K562 (cell line): ENCODE measurements around the gene MAP3K4. TPM values are rescaled to one million over a fixed set of nuclear protein-coding genes. Genes with fewer than 3 reads are reported as not detected.

Source experiments
- CBFB ChIP-seq: sonication (generic); formaldehyde crosslinking; IDR thresholded peaks from 2 replicates; pipeline ENCODE4 v1.4.0; 2020; ENCODE audit warnings: mild to moderate bottlenecking, missing genetic modification reagents
- HLTF ChIP-seq: fragments of 450-650 bp; IDR thresholded peaks from 2 replicates; pipeline ENCODE4 v1.6.1; 2016
- NR1H2 ChIP-seq: sonication (generic); formaldehyde crosslinking; IDR thresholded peaks from 2 replicates; pipeline ENCODE4 v1.4.0; 2020; ENCODE audit warnings: mild to moderate bottlenecking, missing genetic modification reagents
- PML ChIP-seq: IDR thresholded peaks from 2 replicates; pipeline ENCODE4 v1.6.1; 2012; ENCODE audit warnings: low read length, inconsistent platforms
- POLR2AphosphoS5 ChIP-seq: IDR thresholded peaks from 2 replicates; pipeline ENCODE4 v1.6.1; 2011; ENCODE audit warnings: mild to moderate bottlenecking, low read depth, low read length, moderate library complexity; ENCODE audit not compliant: control insufficient read depth, insufficient read depth
- PTRF ChIP-seq: fragments of 450-650 bp; IDR thresholded peaks from 2 replicates; pipeline ENCODE4 v1.6.1; 2016; ENCODE audit warnings: mild to moderate bottlenecking, missing genetic modification characterization, missing compliant biosample characterization
- SP1 ChIP-seq: sonication (generic); formaldehyde crosslinking; IDR thresholded peaks from 2 replicates; pipeline ENCODE4 v1.8.1; 2022; ENCODE audit warnings: mild to moderate bottlenecking, missing genetic modification reagents
- ZNF41 ChIP-seq: fragments of 250-450 bp; sonication (Bioruptor Pico); conservative IDR thresholded peaks from 2 replicates; pipeline ENCODE4 v1.4.0; 2020; ENCODE audit warnings: mild to moderate bottlenecking
- polyA plus RNA-seq, 8 experiments: library from polyadenylated mRNA; depleted of rRNA in 4 of 8; stranded (reverse) in 5 of 8; unstranded in 3 of 8; fragments of >200 nt; fragmentation: Nextera tagmentation in 2 of 8; fragmentation: Illumina TruSeq in 1 of 8; extraction: Ambion mirVana in 2 of 8; extraction: Trizol in 1 of 8; gene quantifications; 2 replicates each; pipeline versions ENCODE4 v1.2.1 to v1.2.3, GENCODE V29; 2011 to 2014; ENCODE audit warnings: inconsistent platforms in 1 of 8, missing spikeins in 1 of 8
- total RNA-seq, 7 experiments: library from RNA; depleted of rRNA in 6 of 7; stranded (reverse); fragments of >200 nt in 6 of 7; fragmentation: Illumina TruSeq in 2 of 7; extraction: Trizol in 2 of 7; gene quantifications; 2 replicates each; pipeline versions ENCODE4 v1.2.1 to v1.2.3, GENCODE V29; 2011 to 2021; ENCODE audit warnings: low replicate concordance in 1 of 7
- TF ChIP-seq, protein P1 (sequence below): fragments of 450-650 bp; IDR thresholded peaks from 2 replicates; pipeline ENCODE4 v1.6.1; 2016; ENCODE audit warnings: mild to moderate bottlenecking, moderate library complexity
- TF ChIP-seq, protein P2 (sequence below), 2 experiments: IDR thresholded peaks in 1 of 2; conservative IDR thresholded peaks in 1 of 2; 2 replicates each; pipeline ENCODE4 v1.6.1; 2016; ENCODE audit warnings: low read depth in 2 of 2, mild to moderate bottlenecking in 1 of 2, missing compliant biosample characterization in 1 of 2, missing genetic modification characterization in 1 of 2, moderate library complexity in 1 of 2
- TF ChIP-seq, protein P3 (sequence below): fragments of 150-350 bp; IDR thresholded peaks from 2 replicates; pipeline ENCODE4 v1.6.1; 2014; ENCODE audit warnings: low read depth, mild to moderate bottlenecking, low read length, borderline replicate concordance

Gene MAP3K4
- total and polyA plus RNA-seq, 9 of the 15 experiments (the other 6 are each of a cell fraction or from before 2014, with no cell fraction given) = 21.0 to 77.2 (median 48.9) TPM

DNA sequence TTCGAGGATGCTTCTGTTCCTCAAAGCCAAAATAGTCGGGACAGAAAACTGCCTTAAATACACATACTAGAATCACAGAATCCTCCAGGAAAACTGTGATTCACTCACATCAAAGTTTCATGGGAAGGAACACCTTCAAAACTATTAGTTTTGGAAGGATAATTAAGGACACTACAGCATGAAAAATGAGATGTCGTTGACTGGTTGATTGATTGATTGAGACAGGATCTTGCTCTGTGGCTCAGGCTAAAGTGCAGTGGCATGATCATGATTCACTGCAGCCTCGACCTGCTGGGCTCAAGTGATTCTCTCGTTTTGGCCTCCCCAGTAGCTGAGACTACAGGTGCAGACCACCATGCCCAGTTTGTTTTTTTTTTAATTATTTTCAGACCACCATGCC is 25.7 kb upstream of the MAP3K4 start (continued):
- TF ChIP-seq, protein P1, sequence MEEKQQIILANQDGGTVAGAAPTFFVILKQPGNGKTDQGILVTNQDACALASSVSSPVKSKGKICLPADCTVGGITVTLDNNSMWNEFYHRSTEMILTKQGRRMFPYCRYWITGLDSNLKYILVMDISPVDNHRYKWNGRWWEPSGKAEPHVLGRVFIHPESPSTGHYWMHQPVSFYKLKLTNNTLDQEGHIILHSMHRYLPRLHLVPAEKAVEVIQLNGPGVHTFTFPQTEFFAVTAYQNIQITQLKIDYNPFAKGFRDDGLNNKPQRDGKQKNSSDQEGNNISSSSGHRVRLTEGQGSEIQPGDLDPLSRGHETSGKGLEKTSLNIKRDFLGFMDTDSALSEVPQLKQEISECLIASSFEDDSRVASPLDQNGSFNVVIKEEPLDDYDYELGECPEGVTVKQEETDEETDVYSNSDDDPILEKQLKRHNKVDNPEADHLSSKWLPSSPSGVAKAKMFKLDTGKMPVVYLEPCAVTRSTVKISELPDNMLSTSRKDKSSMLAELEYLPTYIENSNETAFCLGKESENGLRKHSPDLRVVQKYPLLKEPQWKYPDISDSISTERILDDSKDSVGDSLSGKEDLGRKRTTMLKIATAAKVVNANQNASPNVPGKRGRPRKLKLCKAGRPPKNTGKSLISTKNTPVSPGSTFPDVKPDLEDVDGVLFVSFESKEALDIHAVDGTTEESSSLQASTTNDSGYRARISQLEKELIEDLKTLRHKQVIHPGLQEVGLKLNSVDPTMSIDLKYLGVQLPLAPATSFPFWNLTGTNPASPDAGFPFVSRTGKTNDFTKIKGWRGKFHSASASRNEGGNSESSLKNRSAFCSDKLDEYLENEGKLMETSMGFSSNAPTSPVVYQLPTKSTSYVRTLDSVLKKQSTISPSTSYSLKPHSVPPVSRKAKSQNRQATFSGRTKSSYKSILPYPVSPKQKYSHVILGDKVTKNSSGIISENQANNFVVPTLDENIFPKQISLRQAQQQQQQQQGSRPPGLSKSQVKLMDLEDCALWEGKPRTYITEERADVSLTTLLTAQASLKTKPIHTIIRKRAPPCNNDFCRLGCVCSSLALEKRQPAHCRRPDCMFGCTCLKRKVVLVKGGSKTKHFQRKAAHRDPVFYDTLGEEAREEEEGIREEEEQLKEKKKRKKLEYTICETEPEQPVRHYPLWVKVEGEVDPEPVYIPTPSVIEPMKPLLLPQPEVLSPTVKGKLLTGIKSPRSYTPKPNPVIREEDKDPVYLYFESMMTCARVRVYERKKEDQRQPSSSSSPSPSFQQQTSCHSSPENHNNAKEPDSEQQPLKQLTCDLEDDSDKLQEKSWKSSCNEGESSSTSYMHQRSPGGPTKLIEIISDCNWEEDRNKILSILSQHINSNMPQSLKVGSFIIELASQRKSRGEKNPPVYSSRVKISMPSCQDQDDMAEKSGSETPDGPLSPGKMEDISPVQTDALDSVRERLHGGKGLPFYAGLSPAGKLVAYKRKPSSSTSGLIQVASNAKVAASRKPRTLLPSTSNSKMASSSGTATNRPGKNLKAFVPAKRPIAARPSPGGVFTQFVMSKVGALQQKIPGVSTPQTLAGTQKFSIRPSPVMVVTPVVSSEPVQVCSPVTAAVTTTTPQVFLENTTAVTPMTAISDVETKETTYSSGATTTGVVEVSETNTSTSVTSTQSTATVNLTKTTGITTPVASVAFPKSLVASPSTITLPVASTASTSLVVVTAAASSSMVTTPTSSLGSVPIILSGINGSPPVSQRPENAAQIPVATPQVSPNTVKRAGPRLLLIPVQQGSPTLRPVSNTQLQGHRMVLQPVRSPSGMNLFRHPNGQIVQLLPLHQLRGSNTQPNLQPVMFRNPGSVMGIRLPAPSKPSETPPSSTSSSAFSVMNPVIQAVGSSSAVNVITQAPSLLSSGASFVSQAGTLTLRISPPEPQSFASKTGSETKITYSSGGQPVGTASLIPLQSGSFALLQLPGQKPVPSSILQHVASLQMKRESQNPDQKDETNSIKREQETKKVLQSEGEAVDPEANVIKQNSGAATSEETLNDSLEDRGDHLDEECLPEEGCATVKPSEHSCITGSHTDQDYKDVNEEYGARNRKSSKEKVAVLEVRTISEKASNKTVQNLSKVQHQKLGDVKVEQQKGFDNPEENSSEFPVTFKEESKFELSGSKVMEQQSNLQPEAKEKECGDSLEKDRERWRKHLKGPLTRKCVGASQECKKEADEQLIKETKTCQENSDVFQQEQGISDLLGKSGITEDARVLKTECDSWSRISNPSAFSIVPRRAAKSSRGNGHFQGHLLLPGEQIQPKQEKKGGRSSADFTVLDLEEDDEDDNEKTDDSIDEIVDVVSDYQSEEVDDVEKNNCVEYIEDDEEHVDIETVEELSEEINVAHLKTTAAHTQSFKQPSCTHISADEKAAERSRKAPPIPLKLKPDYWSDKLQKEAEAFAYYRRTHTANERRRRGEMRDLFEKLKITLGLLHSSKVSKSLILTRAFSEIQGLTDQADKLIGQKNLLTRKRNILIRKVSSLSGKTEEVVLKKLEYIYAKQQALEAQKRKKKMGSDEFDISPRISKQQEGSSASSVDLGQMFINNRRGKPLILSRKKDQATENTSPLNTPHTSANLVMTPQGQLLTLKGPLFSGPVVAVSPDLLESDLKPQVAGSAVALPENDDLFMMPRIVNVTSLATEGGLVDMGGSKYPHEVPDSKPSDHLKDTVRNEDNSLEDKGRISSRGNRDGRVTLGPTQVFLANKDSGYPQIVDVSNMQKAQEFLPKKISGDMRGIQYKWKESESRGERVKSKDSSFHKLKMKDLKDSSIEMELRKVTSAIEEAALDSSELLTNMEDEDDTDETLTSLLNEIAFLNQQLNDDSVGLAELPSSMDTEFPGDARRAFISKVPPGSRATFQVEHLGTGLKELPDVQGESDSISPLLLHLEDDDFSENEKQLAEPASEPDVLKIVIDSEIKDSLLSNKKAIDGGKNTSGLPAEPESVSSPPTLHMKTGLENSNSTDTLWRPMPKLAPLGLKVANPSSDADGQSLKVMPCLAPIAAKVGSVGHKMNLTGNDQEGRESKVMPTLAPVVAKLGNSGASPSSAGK = no peak
- TF ChIP-seq ZNF41 (no peak), PTRF (no peak), CBFB (CRISPR knock-in tag) (no peak), NR1H2 (CRISPR knock-in tag) (no peak), HLTF (no peak), POLR2AphosphoS5 (no peak), SP1 (CRISPR knock-in tag) (no peak), PML (no peak)
- TF ChIP-seq, protein P2, sequence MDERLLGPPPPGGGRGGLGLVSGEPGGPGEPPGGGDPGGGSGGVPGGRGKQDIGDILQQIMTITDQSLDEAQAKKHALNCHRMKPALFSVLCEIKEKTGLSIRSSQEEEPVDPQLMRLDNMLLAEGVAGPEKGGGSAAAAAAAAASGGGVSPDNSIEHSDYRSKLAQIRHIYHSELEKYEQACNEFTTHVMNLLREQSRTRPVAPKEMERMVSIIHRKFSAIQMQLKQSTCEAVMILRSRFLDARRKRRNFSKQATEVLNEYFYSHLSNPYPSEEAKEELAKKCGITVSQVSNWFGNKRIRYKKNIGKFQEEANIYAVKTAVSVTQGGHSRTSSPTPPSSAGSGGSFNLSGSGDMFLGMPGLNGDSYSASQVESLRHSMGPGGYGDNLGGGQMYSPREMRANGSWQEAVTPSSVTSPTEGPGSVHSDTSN (CRISPR knock-in tag; IDR thresholded peaks at IDR 0.05; ENCODE audit: low read depth) = no peak
- TF ChIP-seq, protein P2 (tag; conservative IDR thresholded peaks at IDR 0.05; ENCODE audit: low read depth) = peak; percentile 54
- TF ChIP-seq, protein P3, sequence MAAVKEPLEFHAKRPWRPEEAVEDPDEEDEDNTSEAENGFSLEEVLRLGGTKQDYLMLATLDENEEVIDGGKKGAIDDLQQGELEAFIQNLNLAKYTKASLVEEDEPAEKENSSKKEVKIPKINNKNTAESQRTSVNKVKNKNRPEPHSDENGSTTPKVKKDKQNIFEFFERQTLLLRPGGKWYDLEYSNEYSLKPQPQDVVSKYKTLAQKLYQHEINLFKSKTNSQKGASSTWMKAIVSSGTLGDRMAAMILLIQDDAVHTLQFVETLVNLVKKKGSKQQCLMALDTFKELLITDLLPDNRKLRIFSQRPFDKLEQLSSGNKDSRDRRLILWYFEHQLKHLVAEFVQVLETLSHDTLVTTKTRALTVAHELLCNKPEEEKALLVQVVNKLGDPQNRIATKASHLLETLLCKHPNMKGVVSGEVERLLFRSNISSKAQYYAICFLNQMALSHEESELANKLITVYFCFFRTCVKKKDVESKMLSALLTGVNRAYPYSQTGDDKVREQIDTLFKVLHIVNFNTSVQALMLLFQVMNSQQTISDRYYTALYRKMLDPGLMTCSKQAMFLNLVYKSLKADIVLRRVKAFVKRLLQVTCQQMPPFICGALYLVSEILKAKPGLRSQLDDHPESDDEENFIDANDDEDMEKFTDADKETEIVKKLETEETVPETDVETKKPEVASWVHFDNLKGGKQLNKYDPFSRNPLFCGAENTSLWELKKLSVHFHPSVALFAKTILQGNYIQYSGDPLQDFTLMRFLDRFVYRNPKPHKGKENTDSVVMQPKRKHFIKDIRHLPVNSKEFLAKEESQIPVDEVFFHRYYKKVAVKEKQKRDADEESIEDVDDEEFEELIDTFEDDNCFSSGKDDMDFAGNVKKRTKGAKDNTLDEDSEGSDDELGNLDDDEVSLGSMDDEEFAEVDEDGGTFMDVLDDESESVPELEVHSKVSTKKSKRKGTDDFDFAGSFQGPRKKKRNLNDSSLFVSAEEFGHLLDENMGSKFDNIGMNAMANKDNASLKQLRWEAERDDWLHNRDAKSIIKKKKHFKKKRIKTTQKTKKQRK = no peak
